ENCODE results near the gene AFF1.
"Not testable (repeated sequence)": the region's sequence is repeated elsewhere in the genome, so short reads cannot be mapped to it uniquely, and the experiment has no call there.

Gene AFF1

DNA sequence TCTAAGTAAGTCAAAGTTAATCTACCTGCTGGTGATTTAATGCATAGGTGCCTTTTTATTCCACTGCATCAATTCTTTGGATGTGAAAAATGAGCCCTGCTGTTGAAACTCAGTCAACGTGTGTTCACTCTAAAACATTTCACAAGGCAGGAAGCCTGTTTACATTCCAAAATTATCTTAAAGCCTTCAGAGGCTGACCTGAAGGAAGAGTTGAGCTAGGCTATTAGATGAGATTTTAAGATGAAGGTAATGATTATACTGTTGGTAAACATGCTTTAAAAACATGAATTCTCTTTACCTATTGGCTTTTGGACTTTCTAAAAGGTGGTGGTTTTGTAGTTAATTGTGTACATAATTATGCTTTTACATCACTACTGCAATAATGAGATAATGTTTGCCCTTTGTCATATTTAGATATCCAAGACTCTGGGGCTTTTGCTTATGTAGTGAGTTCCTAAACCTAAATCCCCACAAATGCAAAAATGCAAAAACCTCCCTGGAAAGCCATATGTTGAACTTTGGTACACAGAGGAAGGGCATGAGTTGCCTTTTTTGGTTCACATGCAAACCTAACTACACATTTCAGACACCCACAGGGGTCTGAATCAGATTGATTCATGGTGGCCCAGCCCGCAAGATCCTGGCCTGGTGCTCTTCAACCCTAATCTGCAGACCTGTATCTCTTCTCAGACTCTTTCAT lies 193.3 kb downstream of the AFF1 start:
- TF ChIP-seq POLR2A (IDR thresholded peaks at IDR 0.05; ENCODE audit: low read length) (no peak), GATA1 (IDR thresholded peaks at IDR 0.05; ENCODE audit: low read depth, low read length) (no peak)
- DNase-seq, result no peak

DNA sequence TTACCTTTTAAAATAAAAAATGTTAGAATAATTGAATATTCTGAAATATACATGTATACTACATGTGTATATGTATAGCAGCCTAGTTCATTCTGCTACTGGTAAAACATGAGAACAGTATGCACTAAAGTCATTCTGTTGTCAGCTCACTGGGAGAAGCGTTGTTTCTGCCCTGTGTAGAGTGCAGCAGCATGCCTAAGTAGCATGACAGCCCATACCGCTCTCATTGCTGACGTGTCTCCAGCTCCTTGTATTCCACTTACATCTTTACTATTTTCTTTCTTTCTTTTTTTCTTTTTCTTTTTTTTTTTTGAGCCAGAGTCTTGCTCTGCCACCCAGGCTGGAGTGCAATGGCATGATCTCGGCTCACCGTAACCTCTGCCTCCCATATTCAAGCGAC lies 194.9 kb downstream of the AFF1 start:
- no peak for DNase-seq
- TF ChIP-seq POLR2A (IDR thresholded peaks at IDR 0.05; ENCODE audit: low read length) (no peak), GATA1 (IDR thresholded peaks at IDR 0.05; ENCODE audit: low read depth, low read length) (no peak)

DNA sequence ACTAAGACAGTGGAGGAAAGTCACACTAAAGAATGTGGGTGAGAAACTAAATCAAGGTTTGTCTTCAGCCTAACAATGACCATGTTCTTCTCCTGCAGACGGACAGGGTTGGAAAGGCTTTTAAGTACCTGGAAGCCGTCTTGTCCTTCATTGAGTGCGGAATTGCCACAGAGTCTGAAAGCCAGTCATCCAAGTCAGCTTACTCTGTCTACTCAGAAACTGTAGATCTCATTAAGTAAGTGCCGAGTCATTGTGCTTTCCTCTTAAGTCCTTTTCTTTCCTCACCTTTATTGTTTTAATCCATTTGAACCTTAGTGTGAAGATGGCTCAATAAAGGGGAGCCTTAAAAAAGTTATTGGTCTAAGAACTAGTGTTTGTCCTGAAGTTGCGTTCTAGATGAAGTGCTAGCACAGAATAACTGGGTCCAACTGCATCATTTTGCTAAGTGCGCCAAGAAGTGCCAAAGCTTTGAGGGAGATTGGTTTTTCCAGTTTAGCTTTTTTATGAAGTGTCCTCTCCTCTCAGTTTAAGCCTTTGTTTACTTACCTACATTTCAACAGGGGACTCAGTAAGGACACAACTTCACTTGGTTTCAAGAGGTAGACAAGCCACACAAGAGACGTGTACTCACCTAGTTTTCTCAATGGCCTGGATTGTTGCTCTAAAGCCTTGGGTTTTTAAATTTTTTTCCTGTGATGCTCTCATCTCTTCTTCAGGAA lies 196.3 kb downstream of the AFF1 start:
- TF ChIP-seq POLR2A (IDR thresholded peaks at IDR 0.05; ENCODE audit: low read length) (no peak), GATA1 (IDR thresholded peaks at IDR 0.05; ENCODE audit: low read depth, low read length) (no peak)
- peak; percentile 11 to 52 for DNase-seq

DNA sequence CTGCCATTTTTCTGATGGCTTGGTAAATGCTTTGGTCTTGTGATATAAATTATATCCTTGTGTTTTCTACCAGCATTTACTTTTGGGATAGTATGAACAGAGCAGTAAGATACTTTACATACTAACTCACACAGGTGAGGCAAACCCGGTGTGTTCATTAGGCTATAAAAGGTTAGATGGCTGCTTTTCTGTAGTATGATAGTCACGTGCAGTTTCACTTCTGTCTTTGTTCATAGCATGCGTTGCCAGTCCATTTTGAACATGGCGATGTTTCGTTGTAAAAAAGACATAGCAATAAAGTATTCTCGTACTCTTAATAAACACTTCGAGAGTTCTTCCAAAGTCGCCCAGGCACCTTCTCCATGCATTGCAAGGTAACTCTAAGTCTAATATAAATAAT lies 197.2 kb downstream of the AFF1 start:
- DNase-seq, result no peak
- no peak for TF ChIP-seq GATA1 (IDR thresholded peaks at IDR 0.05; ENCODE audit: low read depth, low read length)
- TF ChIP-seq POLR2A (IDR thresholded peaks at IDR 0.05; ENCODE audit: low read length), result no peak

DNA sequence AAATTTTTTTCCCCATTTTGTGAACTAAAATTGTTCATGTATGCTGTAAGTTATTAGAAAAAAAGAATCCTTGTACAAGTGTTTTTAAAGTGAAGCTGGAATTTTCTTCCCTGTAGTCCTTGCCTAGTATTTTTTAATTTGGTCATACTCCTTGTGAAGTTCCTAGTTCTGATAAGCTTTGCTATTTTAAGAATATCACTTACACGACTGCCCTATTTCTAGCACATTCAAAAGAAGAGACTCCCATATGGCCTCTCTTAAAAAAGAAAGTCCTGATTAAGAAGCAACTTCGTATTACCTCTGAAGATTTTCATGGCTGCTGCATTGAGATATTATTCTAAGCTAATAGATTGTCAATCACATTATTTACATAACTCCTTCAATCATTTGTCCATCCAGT lies 198.4 kb downstream of the AFF1 start:
- DNase-seq, result no peak
- TF ChIP-seq GATA1 (IDR thresholded peaks at IDR 0.05; ENCODE audit: low read depth, low read length) (no peak), POLR2A (IDR thresholded peaks at IDR 0.05; ENCODE audit: low read length) (no peak)

DNA sequence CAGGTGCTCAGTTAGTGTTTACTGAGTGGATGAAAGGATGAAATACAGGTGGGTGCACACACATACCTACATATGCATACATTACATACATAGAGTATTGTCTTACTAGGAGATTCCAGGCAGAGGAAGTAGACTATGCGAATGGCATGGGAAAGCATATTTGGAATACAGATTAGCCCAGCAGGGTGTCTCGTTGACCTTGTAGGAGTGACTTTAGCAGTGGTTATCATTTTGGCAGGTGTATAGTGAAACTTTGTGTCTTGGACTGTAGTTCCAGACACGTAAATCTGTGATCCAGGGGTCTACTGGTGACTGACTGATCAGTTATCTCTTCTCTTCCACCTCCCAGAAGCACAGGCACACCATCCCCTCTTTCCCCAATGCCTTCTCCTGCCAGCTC lies 199.3 kb downstream of the AFF1 start:
- DNase-seq, result no peak
- TF ChIP-seq POLR2A (IDR thresholded peaks at IDR 0.05; ENCODE audit: low read length), result no peak
- TF ChIP-seq GATA1 (IDR thresholded peaks at IDR 0.05; ENCODE audit: low read depth, low read length), result no peak

DNA sequence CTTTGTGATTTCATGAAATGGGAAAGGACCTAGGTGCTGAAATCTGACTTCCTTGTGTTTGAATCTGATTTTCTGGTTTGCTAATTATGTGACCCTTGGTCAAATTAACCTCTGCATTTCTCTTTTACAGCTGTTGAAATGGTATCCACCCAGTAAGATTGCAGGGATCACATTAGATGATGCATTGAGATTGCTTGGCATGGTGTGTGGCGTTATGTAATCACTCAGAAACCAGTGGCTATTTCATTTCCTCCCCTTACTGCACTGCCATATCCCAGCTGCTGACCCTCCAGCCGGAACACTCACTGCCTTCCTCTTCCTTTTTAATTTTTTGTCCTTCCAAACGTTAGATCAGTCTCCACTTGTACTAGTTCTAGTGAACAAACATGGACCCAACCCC lies 206.6 kb downstream of the AFF1 start:
- TF ChIP-seq GATA1 (IDR thresholded peaks at IDR 0.05; ENCODE audit: low read depth, low read length) (no peak), POLR2A (IDR thresholded peaks at IDR 0.05; ENCODE audit: low read length) (no peak)
- DNase-seq, result no peak

DNA sequence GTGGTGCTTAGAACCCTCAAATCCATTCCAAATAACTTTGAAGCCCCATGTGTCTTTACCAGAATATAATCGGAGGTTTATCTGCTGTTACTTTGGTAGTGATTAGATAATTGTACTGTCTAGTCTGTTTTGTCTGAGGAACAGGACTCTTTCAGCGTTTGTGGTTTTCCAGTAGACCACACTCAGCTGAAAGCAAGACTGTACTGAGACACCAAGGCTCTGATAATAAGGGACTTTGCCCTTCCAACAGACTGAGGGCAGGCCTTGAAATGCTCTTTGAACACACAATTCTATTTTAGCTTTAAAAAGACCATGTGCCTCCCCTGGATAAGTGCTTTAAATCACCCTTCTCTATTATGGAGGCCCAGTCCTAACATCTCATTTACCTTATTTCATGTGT lies 209.5 kb downstream of the AFF1 start:
- TF ChIP-seq GATA1 (IDR thresholded peaks at IDR 0.05; ENCODE audit: low read depth, low read length), result no peak
- TF ChIP-seq POLR2A (IDR thresholded peaks at IDR 0.05; ENCODE audit: low read length), result no peak
- no peak for DNase-seq

DNA sequence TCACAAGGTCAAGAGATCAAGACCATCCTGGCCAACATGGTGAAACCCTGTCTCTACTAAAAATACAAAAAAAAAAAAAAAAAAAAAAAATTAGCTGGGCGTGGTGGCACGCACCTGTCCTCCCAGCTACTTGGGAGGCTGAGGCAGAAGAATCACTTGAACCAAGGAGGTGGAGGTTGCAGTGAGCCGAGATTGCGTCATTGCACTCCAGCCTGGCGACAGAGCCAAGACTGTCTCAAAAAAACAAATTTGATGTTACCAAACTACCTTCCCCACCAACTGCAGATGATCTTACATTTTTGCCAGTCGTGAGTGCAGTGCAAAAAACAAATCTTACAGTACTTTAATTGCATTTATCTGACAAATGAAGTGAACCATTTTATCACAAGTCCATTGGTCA lies 211.1 kb downstream of the AFF1 start:
- not testable (repeated sequence) for DNase-seq

DNA sequence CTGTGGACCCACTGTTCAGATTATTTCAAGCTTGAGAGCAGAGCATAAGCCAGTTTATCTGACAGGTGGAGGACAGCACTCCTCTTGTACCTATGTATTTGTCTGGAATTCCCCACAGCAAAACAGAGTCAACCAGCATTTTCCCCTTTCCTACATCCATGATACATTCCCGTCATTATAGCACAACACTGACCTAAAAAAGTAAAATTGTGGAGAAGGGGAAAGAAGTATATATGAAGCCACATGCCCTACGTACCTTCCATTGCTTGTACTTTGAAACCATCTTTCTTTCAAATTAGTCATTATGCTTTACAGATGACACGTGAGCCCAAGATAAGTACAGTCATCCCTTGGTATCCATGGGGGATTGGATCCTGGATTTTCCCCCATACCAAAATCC lies 212.3 kb downstream of the AFF1 start:
- DNase-seq, result no peak
- TF ChIP-seq POLR2A (IDR thresholded peaks at IDR 0.05; ENCODE audit: low read length) (no peak), GATA1 (IDR thresholded peaks at IDR 0.05; ENCODE audit: low read depth, low read length) (no peak)

DNA sequence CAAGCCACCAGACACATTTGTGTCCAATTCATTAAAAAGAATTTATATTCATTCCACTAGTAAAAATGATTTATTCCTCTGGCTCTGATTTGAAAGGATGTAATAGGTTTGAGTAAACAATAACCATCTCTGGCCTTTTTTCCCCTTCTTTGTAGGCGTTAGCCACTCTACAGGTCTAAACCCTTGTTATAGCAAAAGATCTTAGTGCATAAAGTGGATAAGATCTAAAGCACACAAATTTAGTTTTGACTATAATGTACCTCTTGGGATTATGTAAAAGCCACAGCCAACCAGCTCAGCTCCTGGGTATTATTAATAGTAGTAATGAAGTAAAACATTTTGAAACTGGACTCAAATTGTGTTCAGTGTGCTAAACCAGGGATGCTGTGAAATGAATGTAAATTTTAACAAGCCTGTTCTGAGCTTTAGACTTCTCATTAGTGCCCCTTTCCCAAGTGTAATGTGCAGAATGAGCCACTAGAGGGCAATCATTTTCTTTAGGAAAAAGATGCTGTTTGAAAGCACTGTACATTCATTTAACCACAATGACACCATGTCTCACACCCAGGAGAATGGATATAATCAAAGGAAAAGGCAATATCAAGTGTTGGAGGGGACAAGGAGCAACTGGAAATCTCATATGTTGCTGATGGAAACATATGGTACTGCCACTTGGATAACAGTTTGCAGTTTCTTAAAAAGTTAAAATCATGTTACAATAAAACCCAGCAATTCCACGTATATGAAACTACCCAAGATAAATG lies 215.9 kb downstream of the AFF1 start:
- peak; percentile 73 to 85 for DNase-seq
- TF ChIP-seq POLR2A (IDR thresholded peaks at IDR 0.05; ENCODE audit: low read length) (no peak), GATA1 (IDR thresholded peaks at IDR 0.05; ENCODE audit: low read depth, low read length) (no peak)

DNA sequence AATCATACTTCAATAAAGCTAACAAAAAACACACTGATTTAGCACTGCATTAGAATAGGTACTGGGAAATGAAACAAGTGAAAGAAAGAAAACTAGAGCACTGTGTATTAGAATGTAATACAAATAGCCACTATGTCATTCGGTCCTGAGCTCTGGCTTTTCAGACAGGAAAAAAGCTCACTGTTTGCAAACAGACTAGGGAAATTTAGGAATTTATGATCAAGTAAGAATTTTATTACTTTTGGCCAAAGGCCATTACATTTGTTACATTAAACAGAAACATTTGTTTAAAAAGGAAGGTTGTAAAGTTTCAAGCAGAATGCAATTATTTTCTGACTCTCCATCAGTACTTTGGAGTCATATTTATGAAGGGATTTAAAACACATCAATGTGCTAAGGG lies 216.9 kb downstream of the AFF1 start:
- no peak for DNase-seq
- TF ChIP-seq GATA1 (IDR thresholded peaks at IDR 0.05; ENCODE audit: low read depth, low read length) (no peak), POLR2A (IDR thresholded peaks at IDR 0.05; ENCODE audit: low read length) (no peak)

DNA sequence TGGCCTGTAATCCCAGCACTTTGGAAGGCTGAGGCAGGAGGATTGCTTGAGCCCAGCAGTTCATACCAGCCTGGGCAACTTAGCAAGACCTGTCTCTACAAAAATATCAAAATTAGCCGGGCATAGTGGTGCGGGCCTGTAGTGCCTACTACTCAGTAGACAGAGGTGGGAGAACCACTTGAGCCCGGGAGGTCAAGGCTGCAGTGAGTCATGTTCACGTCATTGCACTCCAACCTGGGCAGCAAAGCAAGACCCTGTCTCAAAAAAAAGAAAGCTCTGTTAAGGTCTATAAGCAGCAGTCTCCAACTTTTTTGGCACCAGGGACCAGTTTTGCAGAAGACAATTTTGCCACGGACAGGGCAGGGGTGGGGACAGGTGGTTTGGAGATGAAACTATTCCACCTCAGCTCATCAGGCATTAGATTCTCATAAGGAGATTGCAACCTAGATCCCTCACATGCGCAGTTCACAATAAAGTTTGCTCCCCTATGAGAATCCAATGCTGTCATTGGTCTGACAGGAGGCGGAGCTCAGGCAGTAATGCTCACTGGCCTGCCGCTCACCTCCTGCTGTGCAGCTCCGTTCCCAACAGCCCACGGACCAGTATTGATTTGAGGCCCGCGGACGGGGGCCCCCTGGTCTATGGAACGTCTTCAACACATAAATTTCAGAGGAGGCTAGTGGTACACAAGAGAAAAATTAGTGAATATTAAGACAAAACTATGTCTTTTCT lies 217.7 kb downstream of the AFF1 start:
- DNase-seq, result no peak
- TF ChIP-seq POLR2A (IDR thresholded peaks at IDR 0.05; ENCODE audit: low read length), result no peak
- TF ChIP-seq GATA1 (IDR thresholded peaks at IDR 0.05; ENCODE audit: low read depth, low read length), result no peak

Data from erythroblast (primary cell).